ENCODE data around the gene FRRS1.

- TF ChIP-seq CTCF (conservative IDR thresholded peaks at IDR 0.05; ENCODE audit: low read depth, low read length) (no peak), NFE2L2 (IDR thresholded peaks at IDR 0.05; ENCODE audit: low read depth, low read length) (no peak), POLR2A (IDR thresholded peaks at IDR 0.05; ENCODE audit: low read depth, low read length) (no peak), BHLHE40 (IDR thresholded peaks at IDR 0.05; ENCODE audit: low read depth, low read length) (no peak), MXI1 (IDR thresholded peaks at IDR 0.05; ENCODE audit: borderline replicate concordance, low read depth, low read length) (no peak), FOS (IDR thresholded peaks at IDR 0.05; ENCODE audit: low read depth, low read length) (no peak)
Observed at GRCh38 chr1:99756598-99756997, 9.8 kb downstream of the FRRS1 start.

Measured in IMR-90 (cell line).